HG02610 (cell line): ENCODE data around the gene RGS17.
"Not testable (repeated sequence)": the region's sequence is repeated elsewhere in the genome, so short reads cannot be mapped to it uniquely, and the experiment has no call there.

Source experiments
- ATAC-seq: cut with Tn5 transposase; IDR thresholded peaks from one replicate; pipeline ENCODE4 v1.9.1; 2021; ENCODE audit warnings: mild to moderate bottlenecking, moderate library complexity; ENCODE audit not compliant: unreplicated experiment

The RGS17 gene

DNA sequence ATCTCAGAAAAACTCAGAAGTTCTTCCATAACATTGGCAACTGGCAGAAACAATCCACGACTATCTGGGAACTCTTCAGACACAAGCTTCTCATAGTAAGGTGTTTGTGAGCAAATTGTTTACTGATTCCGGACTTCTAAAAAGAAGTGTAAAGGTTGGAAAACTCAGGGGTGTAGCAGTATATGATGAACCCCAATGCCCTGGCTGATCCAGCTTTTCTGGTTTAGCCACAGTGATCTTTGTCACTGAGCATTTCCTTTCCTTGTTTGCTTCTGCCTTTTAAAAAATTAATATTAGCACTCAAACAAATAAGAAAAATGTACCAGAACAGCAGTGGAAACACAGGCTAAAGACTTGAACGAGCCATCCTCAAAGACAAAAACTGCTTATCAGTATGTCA, 4.9 kb downstream of the RGS17 start:
- no peak for ATAC-seq

DNA sequence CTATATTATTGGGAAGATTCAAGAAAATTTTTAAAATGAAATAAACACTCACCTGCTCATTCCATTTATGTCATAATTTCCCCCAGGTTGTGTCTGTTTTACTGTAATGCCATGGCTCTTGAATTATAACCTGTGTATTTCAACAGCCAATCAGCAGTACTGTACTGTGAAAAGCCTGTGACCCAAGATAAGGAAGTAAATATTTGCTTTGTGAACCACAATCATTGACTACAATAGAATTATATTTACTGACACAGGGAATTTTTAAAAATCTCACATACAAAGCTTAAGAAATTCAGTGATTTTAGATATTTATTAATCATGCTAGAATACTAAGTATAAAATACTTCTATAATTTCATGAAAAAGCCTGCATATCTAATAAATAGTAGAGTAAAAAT, 6.0 kb downstream of the RGS17 start:
- ATAC-seq = no peak

DNA sequence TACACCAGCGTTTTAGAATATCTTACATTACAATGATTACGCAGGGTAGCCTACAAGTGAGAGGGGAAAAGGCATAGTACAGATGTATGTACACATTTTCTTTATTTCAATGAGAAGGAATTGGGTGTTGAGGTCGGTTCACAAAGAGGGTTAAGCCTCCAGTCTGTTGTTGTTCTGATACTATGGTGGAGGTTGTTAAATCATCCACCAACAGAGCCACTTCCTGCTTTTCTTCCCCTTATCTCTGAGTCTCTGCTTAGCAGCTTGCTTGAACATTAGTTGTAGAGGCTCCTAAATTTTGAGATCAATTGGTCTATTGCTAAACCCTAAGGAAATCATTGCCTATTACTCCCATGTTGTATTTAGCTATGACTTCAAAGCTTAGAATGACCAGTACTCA, 7.3 kb downstream of the RGS17 start:
- no peak for ATAC-seq

DNA sequence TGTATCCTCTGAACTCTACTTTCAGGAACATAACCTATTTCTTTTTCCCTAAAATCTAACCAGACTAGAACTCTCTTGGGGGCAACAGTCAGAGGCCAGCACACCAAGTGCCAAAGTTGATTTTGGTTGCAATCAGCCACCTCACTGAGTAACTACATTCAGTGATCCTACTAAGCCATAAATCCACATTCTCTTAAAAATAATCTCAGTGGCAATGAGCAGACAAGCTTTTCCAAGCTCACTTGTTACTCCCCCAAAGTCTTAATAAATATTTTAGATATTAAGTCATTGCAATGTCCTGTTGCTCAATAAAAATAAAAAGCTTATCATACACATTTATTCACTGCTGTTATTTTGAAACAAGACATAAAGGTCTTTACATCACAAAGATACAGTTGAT, 9.8 kb downstream of the RGS17 start:
- no peak for ATAC-seq

DNA sequence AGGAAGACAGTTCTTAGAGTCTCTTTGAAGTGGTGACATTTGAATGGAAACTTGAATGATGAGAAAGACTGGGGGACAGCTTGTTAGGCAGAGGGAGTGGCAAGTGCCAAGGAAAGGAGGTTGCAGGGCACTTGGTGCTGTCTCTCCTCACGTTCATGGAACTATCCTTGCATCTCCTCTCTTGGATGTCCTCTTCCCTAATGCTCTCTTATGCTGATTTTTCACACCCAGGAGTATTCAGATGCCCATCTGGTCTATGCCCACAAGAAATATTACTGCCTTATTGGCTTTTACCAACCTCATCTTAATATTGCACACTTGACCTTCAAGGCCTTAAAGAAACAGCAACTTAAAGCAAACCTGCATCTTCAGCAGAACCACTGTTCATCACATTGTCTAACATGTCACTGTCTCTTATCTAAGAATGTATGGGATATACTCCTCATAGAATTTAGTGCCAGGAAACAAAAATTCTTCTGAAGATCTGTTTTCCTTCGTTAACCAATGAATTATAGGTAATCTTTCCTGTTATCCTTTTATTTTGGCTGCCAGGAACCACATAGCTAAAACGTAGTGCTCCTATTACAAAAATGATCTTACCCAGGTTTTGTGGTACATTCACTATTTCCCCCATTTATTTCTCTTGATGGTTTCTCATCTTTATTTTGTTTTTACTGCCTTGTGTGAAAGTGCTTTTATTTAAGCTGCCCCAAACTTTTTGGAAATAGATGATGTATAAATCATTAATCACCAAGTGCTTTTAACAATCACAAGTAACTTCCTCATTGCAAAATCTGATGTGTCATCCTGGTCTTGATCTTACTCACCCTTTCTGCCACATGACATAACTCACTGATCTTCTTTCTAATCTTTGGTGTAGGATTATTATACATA, 12.8 kb downstream of the RGS17 start:
- ATAC-seq = peak; percentile 99

DNA sequence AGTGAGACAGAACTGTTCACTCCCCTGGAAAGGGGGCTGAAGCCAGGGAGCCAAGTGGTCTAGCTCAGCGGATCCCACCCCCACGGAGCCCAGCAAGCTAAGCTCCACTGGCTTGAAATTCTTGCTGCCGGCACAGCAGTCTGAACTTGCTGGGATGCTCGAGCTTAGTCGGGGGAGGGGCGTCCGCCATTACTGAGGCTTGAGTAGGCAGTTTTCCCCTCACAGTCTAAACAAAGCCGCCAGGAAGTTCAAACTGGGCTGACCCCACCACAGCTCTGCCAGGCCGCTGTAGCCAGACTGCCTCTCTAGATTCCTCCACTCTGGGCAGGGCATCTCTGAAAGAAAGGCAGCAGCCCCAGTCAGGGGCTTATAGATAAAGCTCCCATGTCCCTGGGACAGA, 20.0 kb downstream of the RGS17 start:
- not testable (repeated sequence) for ATAC-seq

DNA sequence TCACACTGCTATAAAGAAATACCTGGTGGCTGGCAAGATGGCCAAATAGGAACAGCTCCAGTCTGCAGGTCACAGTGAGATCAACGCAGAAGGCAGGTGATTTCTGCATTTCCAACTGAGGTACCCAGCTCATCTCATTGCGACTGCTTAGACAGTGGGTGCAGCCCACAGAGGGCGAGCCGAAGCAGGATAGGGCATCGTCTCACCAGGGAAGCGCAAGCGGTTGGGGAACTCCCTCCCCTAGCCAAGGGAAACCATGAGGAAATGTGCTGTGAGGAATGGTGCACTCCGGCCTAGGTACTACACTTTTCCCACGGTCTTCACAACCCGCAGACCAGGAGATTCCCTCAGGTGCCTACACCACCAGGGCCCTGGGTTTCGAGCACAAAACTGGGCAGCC, 20.5 kb downstream of the RGS17 start:
- ATAC-seq = not testable (repeated sequence)

DNA sequence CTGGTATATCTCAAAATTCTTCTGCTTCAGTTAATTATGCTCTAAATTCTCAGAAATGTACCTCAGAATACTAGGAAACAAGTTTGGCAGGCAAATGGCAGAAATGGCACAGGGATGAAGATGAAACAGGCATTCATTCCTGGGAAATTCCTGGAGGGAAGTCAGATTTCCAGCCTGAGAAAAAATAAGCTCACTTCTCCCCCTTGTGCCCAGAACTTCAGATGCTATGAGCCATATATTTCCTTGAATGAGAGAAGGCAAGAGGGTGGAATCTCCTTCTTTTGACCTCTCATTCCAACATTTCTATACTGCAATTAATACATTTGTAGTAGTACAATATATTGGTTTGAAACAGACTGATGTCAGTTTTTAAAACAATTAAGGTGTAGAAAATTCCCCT, 22.8 kb downstream of the RGS17 start:
- no peak for ATAC-seq

DNA sequence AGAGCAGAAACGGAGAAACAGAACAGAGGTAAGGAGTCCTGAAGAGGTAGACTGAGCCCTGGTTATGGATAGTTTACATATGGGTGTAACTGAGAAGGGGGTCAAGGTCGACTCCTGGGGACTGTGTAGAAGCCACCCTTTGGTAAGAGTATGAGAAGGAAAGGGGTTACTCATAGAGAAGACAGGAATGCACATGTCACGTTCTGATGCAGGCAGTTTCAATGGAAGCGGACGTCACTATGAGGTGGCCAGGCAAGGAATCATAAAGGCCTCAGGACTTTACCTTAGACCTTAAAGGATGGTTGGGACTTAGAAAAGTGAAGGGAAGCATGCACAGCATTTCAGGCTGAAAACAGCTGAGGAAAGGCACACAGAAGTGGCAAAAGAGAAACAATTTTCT, 25.1 kb downstream of the RGS17 start:
- no peak for ATAC-seq

DNA sequence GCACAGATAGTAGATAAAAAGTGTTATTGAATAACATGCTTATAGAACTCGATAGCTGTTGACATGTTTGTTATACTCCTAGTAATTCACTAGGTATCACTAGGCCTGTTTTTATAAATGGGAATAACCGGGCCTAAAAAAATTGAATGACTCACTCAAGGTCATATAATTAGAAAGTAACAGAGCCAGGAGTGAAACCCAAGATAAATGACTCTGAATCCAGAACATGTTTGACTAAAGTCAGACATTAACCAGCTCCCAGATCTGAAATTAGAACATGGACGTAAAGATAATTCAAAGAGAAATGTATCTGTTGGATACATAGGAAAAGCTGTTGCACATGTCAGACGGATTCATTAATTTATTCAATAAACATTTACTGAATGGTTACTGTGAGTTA, 26.9 kb downstream of the RGS17 start:
- no peak for ATAC-seq

DNA sequence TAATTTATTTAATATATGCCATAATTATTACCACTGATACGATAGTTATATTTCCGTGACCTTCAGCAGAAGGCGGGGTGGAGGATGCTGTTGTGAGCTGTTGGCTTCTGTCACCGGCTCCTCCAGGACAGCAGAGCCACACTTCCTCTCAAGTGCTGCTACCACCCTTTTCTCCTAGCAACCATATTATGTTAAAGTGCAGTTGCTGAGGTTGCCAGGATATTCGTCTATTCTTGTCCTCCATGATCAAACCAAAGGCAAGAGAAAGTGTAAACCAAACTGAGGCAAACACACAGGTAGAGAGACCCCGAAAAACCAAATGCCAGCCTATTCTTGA, 27.8 kb downstream of the RGS17 start:
- no peak for ATAC-seq

DNA sequence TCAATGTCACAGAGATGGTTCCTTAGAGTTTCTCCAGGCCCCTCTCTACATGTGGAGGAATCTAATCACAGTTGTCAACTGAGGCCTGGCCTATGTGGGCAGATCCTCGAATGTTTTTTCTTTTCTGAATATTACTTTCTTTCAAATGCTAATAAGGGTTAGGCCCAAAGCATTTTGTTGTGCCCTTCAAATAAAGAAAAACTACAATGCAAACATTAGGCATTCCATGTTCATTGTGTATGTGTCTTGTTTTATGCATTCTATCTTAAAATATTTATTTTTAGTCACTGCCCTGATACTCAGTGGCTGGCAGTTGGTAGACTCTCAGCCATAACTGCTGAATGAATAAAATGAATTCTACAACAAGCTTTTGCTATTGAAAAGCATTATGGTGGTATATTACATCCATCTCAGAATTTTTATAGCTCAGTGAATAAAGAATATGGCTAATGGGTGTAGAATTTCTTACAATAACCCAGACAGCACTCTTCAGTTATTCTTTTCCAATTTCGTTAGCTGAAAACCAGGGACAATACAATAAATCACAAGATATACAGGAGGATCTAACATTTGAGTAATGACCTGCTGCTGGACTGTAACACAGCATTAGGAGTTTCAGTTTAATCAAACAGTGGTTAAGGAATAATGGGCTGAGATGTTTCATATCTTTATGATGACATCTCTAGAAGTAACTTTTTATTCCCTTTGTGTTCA, 28.3 kb downstream of the RGS17 start:
- ATAC-seq = no peak

DNA sequence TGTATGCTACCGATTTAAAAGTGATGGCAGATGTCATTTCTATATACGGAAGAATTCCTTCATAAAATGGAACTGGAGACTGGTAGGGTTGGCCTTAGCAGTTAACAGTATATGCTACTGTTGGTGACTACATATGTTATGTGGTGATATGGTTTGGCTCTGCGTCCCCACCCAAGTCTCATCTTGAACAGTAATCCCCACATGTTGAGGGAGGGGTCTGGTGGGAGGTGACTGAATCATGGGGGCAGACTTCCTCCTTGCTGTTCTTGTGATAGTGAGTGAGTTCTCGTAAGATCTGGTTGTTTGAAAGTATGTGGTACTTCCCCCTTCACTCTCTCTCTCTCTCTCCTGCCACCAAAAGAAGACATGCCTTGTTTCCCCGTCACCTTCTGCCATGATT, 29.6 kb downstream of the RGS17 start:
- ATAC-seq = no peak

DNA sequence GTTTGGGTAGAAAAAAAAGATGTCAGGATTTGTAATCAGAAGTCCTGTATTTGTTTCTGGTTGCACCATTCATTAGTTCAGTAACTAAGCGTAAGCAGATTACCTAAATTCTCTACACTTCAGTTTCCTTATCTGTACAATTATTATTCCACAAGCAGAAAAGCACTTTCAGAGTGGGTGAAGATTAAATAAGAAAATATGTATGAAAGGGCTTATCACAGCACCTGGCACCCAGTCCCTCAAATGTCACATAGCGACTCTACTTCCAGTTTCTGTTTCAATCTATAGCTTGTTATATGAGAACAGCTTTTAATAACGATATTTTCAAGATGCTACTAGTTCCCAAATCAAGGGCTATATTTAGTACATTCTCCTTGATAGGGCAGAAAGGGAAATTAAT, 31.4 kb downstream of the RGS17 start:
- no peak for ATAC-seq

DNA sequence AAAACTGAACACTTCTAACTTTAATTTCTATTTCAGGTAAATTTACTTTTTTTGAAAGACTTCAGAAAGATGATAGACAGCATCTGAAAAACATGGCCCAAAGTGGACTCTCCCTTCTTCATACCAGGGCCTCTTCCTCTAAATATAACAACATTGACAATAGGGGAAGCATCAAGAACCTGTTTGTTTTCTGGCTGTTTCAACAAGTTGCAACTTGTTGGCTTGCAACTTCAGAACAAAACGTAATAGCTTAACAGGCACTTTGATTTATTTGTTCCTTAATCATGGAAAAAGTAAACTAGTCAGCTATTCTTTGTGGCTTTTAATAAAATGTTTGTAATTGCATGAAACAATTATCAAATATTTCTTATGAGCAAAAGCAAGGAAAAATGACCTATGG, 34.3 kb downstream of the RGS17 start:
- ATAC-seq = no peak

DNA sequence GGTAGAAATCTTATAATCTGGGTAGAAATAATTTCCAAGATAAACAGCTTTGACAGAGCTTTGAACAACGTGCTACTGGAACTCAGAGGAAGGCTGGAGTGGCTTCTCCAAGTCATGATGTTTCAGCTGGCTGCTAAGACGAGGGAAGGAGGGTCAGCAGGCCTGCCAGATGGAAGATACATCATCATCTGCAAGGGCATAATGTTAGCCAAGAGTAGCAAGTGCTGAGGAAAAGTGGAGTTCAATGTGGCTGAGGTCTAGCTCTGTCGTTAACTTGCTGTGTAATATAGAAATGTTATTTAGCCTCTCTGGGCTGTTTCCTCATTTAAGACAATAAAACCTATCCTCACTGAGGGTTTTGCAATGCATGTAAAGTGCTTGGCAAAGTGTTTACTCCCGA, 35.1 kb downstream of the RGS17 start:
- ATAC-seq = no peak

DNA sequence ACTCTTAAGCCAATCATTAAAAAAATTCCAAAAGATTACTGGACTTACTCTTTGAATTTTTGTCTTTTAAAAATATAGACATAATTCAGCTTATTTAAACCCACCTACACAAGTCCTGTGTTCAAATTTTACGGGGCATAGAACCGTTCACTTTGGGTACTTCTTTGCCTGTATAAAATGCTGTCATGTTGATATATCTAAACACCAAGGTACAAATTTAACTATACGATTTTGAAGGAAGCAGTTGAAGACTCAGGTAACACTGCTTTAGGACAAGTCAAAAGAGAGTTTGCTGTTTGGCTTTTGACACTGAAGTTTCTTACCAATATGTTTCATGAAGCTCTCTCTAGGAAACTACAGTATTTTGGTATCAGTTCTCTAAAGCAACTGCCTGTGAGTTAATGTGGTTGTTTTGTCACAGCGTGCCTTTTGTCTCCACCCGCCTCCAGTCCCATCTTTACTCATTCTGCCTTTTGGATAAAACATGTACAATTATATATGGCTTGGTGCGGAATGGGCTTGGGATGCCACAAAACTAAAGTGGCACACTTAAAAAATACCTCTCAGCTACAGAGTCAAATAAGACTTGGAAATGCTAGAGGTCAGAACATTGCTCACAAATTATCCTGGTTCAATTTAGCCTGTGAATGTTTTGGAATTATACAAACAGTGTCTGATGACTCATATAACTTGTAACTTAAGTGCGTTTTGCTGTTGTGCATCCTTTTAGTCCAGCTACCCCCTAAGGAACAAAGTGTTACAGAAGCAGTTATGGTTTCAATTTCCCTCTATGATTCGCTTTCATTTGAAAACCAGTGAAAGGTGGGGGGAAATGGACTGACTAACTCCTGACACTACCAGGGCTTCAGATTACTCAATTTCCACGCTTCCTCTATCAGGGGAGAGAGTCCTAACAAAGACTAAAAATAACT, 38.7 kb downstream of the RGS17 start:
- peak; percentile 86 for ATAC-seq

DNA sequence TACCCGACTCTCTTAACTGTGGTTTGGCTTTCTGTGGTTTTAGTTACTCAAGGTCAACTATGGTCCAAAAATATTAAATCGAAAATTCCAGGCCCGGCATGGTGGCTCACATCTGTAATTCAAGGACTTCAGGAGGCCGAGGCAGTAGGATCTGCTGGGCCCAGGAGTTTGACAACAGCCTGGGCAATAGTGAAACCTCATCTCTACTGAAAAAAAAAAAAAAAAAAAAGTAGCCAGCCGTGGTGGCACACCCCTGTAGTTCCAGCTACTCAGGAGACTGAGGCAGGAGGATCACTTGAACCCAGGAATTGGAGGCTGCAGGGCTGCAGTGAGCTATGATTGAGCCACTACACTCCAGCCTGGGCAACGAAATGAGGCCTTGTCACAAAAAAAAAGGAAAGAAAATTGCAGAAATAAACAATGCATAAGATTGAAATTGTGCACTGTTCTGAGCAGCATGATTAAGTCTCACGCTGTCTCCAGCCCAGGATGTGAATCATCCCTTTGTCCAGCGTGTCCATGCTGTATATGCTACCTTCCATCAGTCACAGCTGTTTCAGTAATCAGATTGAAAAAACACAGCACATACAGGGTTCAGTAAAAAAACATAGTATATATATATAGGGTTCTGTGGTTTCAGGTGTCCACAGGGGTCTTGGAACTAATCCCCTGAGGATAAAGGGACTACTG, 40.7 kb downstream of the RGS17 start:
- no peak for ATAC-seq

DNA sequence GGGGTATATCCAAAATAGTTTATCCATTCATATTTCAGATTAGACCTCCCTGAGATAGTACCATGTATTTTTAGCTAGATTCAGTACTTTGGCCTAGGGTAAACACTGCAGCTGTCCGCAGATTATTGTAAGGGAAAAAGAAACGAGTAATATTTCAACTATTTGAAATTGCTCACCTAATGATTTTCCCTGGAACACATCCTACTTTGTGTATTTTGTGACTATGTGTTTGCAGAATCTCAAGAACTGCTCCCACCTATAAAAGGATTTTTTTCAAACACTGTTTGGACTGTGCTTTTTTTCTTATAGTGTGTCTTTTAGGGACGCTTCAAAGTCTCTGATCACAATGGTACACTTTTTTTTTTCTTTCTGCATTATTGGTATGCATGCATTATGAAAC, 42.3 kb downstream of the RGS17 start:
- no peak for ATAC-seq

DNA sequence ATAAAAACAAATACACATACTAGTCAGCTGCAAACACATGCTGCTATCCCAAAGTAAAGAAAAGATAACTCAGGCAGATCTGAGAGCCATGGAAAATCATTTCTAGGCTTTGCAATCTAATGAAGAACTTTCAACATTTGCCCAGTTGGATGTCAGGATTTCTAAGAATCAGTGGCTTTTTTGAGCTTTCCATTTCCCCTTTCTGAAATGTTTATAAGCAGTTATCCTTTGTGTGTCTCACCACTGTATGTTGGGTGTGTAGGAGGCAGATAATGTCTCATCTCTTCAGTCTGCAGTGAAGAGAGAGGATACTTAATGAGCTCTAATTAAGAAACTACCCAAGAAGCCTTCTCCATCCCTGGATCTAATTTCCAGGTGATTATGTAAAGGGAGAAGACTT, 43.6 kb downstream of the RGS17 start:
- ATAC-seq = no peak
